ENCODE data around the gene STX10.
A peak's percentile ranks its signal among the peaks of the same experiment; 100 is the strongest.
"Not testable (repeated sequence)": the region's sequence is repeated elsewhere in the genome, so short reads cannot be mapped to it uniquely, and the experiment has no call there.

The STX10 gene

GRCh38 chr19:13181747-13182388 lies 31.7 kb upstream of the STX10 start:
- TF ChIP-seq CTCF (IDR thresholded peaks at IDR 0.05; ENCODE audit: low read length, missing control alignments) = no peak
- peak; percentile 69 for DNase-seq (ENCODE audit: low read depth)
- no peak overlapping the region for H3K4me3 ChIP-seq (replicated peaks; ENCODE audit: low read depth, low read length)

GRCh38 chr19:13178291-13178690 lies 28.1 kb upstream of the STX10 start:
- DNase-seq (ENCODE audit: low read depth); H3K4me3 ChIP-seq (replicated peaks; ENCODE audit: low read depth, low read length): not testable (repeated sequence)

- DNase-seq (ENCODE audit: low read depth); H3K4me3 ChIP-seq (replicated peaks; ENCODE audit: low read depth, low read length): not testable (repeated sequence)
These were observed 27.4 kb upstream of the STX10 start for GRCh38 chr19:13177584-13177983.

GRCh38 chr19:13176345-13176744 lies 26.2 kb upstream of the STX10 start:
- DNase-seq (ENCODE audit: low read depth) = no peak
- no peak for TF ChIP-seq CTCF (IDR thresholded peaks at IDR 0.05; ENCODE audit: low read length, missing control alignments)
- no peak overlapping the region for H3K4me3 ChIP-seq (replicated peaks; ENCODE audit: low read depth, low read length)

- H3K4me3 ChIP-seq (replicated peaks; ENCODE audit: low read depth, low read length) = no peak overlapping the region
- no peak for TF ChIP-seq CTCF (IDR thresholded peaks at IDR 0.05; ENCODE audit: low read length, missing control alignments)
These were observed 23.1 kb upstream of the STX10 start for GRCh38 chr19:13173139-13173737.

GRCh38 chr19:13172346-13173138 lies 22.4 kb upstream of the STX10 start:
- no peak overlapping the region for H3K4me3 ChIP-seq (replicated peaks; ENCODE audit: low read depth, low read length)
- no peak for TF ChIP-seq CTCF (IDR thresholded peaks at IDR 0.05; ENCODE audit: low read length, missing control alignments)
- peak; percentile 75 for DNase-seq (ENCODE audit: low read depth)

More at GRCh38 chr19:13173139-13173737, 23.1 kb upstream of the STX10 start:
- DNase-seq (ENCODE audit: low read depth) = no peak

GRCh38 chr19:13171146-13171545 lies 21.0 kb upstream of the STX10 start:
- no peak for TF ChIP-seq CTCF (IDR thresholded peaks at IDR 0.05; ENCODE audit: low read length, missing control alignments)
- no peak for DNase-seq (ENCODE audit: low read depth)
- no peak overlapping the region for H3K4me3 ChIP-seq (replicated peaks; ENCODE audit: low read depth, low read length)

All from fibroblast of pulmonary artery (primary cell).